Inferior parietal cortex (tissue), 1 donor: ENCODE results near the gene HCST.
"Not testable (repeated sequence)": the region's sequence is repeated elsewhere in the genome, so short reads cannot be mapped to it uniquely, and the experiment has no call there.

Experiments
- DNase-seq: peaks from one replicate; pipeline ENCODE4 v3.0.0-alpha.2; 2016; ENCODE audit errors: extremely low spot score

The HCST gene, protein sequence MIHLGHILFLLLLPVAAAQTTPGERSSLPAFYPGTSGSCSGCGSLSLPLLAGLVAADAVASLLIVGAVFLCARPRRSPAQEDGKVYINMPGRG

DNA sequence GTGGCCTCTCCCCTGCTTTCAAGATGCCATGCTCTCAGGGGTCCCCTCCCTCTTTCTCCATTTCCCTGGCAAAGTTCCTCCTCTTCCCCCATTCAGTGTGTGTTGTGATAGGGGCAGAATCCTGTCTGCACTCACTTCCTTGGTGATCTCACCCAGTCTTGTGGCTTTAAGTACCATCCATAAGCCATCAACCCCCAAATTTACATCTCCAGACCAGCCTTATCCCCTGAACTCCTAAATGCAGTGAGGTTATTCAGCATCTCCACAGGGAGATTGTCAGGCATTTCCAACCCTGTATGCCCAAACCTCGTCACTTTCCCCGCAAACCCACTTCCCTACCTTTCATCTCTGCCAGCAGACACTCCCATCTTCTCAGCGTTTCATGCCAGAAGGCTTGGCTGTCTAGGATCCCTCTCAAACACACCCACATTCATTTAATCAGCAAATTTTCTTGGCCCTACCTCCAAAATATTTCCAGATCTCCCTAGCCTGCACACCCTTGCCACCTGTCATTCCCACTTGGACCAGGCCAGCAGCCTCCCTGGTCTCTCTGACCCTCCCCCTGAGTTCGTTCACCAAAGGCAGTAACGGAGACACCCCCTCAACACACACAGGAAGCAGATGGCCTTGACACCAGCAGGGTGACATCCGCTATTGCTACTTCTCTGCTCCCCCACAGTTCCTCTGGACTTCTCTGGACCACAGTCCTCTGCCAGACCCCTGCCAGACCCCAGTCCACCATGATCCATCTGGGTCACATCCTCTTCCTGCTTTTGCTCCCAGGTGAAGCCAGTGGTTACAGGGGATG lies at the start of gene HCST:
TSS of gene HCST (plus strand) at position 676 of the 808 bp plus-strand sequence. CDS start at position 741, 65 bp downstream.
- DNase-seq = no peak

GRCh38 chr19:35853038-35853756 lies 49.1 kb upstream of the HCST start:
- DNase-seq = no peak

- no peak for DNase-seq
Observed at GRCh38 chr19:35856546-35857149, 45.7 kb upstream of the HCST start, which contains the start of gene KIRREL2. KIRREL2 (plus strand) TSS chr19:35856911; CDS start chr19:35857120, 209 bp downstream.

- no peak for DNase-seq
Observed at GRCh38 chr19:35858311-35858710, 44.0 kb upstream of the HCST start.

GRCh38 chr19:35859414-35859813 lies 42.9 kb upstream of the HCST start:
- DNase-seq = no peak

- DNase-seq = no peak
Observed at GRCh38 chr19:35860436-35860817, 41.9 kb upstream of the HCST start.

DNA sequence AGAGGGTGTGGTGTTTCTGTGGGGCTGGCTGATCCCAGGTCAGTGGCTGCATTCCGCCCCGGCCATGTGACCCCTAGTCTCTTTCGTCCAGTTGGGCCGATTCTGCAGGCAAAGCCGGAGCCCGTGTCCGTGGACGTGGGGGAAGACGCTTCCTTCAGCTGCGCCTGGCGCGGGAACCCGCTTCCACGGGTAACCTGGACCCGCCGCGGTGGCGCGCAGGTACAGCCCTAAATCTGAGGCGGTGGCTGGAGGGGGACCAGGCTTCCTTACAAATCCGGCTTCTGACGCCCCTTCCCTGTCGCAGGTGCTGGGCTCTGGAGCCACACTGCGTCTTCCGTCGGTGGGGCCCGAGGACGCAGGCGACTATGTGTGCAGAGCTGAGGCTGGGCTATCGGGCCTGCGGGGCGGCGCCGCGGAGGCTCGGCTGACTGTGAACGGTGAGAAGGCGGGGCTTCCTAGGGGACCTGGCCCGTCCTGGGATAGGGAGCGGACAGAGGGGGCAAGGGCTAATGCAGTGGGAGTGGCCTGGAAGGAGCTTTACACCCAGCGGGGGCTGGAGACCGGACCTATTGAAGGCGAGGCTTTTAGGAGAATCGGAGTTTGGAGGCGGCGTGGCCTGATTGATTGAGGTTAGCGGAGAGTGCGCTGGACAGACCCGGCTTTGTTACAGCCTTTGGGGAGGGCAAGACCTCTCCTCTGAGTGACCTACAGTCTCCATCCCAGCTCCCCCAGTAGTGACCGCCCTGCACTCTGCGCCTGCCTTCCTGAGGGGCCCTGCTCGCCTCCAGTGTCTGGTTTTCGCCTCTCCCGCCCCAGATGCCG lies 41.3 kb upstream of the HCST start:
- DNase-seq = no peak

DNA sequence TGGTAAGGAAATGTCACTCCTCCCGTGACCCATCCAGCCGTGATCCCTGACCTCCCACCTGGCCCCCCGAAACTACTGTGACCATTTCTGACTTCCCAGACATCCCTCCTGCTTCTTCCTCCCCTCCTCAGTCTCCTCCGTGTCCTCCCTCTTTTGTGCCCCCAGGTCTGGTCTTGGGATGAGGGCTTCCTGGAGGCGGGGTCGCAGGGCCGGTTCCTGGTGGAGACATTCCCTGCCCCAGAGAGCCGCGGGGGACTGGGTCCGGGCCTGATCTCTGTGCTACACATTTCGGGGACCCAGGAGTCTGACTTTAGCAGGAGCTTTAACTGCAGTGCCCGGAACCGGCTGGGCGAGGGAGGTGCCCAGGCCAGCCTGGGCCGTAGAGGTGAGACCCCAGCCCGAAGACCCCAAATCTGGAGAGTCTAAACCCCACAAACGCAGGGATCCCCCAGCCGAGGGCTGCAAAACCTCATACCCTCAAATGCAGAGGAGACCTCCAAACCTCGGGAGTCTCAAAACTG lies 40.6 kb upstream of the HCST start:
- DNase-seq = no peak

DNA sequence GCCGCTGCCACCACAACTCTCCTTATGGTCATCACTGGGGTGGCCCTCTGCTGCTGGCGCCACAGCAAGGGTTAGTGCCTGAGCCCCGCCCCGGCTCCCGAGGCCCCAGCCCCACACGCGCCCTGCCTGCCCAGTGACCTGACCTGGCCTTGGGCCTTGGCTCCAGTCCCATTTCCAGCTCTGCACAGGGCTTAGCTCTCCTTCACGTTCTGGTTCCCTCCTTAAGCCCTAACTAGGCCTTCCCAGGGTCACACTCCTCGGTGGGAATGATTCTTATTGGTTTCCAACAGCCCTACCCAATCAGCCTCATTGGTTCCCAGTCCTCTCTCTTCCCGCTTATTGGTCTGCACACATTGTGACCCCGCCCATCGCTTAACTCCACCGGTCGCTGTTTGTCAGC lies 39.8 kb upstream of the HCST start:
- no peak for DNase-seq

GRCh38 chr19:35863018-35863417 lies 39.3 kb upstream of the HCST start:
- DNase-seq = no peak

GRCh38 chr19:35868172-35868822 lies 34.0 kb upstream of the HCST start, which contains the start of gene APLP1:
APLP1 (plus strand) TSS chr19:35868574; CDS start chr19:35868637, 63 bp downstream.
- DNase-seq = peak; percentile 77

DNA sequence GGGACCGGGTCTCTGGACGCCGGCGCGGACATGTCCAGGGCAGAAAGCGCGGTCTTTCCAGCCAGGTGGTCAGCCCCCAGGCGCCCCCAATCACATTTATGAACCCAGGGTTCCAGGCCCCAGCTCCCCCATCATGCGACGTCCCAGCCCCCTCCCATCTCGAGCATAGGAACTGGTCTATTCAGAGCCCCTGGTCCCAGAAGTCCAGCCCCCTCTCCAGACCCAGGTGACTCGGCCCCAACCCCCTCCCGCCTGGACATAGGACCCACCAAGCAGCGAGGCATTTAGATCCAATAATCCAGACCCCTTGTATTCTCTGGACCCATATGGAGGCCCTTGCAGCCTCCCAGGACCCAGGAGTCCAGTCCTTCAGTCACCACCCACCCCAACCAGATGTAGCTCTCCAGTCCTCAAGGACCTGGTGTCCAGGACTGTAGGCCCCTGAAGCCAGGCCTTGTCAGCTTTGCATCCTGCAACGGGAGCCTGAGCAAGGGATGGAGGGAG lies 33.5 kb upstream of the HCST start:
- DNase-seq = no peak

GRCh38 chr19:35869327-35870123 lies 32.8 kb upstream of the HCST start:
- peak; percentile 83 for DNase-seq

- DNase-seq = not testable (repeated sequence)
Observed at GRCh38 chr19:35870124-35870736, 32.1 kb upstream of the HCST start.

- no peak for DNase-seq
Observed at GRCh38 chr19:35870798-35871197, 31.5 kb upstream of the HCST start.

DNA sequence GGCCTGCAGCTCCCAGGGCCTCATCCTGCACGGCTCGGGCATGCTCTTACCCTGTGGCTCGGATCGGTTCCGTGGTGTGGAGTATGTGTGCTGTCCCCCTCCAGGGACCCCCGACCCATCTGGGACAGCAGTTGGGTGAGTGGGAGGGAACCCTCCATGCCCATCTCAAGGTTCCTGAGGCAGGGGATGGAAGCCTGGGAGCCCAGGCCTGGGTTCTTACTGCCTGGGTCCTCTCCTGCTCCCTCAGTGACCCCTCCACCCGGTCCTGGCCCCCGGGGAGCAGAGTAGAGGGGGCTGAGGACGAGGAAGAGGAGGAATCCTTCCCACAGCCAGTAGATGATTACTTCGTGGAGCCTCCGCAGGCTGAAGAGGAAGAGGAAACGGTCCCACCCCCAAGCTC lies 30.7 kb upstream of the HCST start:
- DNase-seq = no peak

DNA sequence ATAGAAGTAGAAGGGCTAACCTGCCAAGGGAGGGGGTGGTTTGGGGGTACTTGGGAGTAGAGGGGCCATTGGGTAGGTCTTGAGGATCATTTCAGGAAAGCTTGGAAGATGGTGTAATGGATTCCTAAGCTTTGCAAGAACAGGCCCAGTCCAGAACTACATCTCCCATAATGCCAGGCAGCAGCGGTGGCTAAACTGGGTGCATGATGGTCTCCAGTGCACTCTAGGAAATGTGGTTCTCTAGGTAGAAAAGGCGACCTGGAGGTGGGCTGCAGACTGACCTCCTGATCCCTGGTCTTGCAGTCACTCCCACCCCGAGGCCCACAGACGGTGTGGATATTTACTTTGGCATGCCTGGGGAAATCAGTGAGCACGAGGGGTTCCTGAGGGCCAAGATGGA lies 30.1 kb upstream of the HCST start:
- no peak for DNase-seq

GRCh38 chr19:35874392-35874930 lies 27.9 kb upstream of the HCST start:
- no peak for DNase-seq

- no peak for DNase-seq
Observed at GRCh38 chr19:35879068-35879467, 23.3 kb upstream of the HCST start.
